GM18508 (cell line): ENCODE measurements around the gene SMC6.

Source experiments
- ATAC-seq: cut with Tn5 transposase; IDR thresholded peaks from one replicate; pipeline ENCODE4 v1.9.1; 2021; ENCODE audit warnings: moderate number of reproducible peaks; ENCODE audit not compliant: insufficient read depth, unreplicated experiment

SMC6 gene

GRCh38 chr2:17620841-17621240, 132.8 kb downstream of the SMC6 start:
- no peak for ATAC-seq

GRCh38 chr2:17620280-17620679, 133.3 kb downstream of the SMC6 start:
- ATAC-seq, result no peak

GRCh38 chr2:17617955-17618354, 135.7 kb downstream of the SMC6 start:
- ATAC-seq, result no peak

GRCh38 chr2:17617516-17617915, 136.1 kb downstream of the SMC6 start:
- ATAC-seq, result no peak

- no peak for ATAC-seq
These were observed 137.2 kb downstream of the SMC6 start for GRCh38 chr2:17616405-17616804.

GRCh38 chr2:17615728-17616351, 137.8 kb downstream of the SMC6 start:
- ATAC-seq, result no peak

GRCh38 chr2:17615147-17615546, 138.5 kb downstream of the SMC6 start:
- ATAC-seq, result no peak

GRCh38 chr2:17614174-17614930, 139.3 kb downstream of the SMC6 start:
- no peak for ATAC-seq
